ENCODE results near the gene ORMDL3.

Gene ORMDL3

GRCh38 chr17:39928858-39929645 lies 1.7 kb upstream of the ORMDL3 start:
- TF ChIP-seq OSR1 (CRISPR knock-in tag; IDR thresholded peaks at IDR 0.05) (no peak), CSRNP3 (CRISPR knock-in tag; IDR thresholded peaks at IDR 0.05) (no peak), CREB5 (CRISPR knock-in tag; IDR thresholded peaks at IDR 0.05; ENCODE audit: low read depth) (no peak), PATZ1 (CRISPR knock-in tag; IDR thresholded peaks at IDR 0.05; ENCODE audit: borderline replicate concordance) (no peak)
- peak; percentile 73 for ATAC-seq

GRCh38 chr17:39927929-39928857 lies 792 bp upstream of the ORMDL3 start:
- TF ChIP-seq ARNTL (CRISPR knock-in tag; IDR thresholded peaks at IDR 0.05; ENCODE audit: borderline replicate concordance, low read depth): no peak
- no peak for TF ChIP-seq OSR1 (CRISPR knock-in tag; IDR thresholded peaks at IDR 0.05)
- ATAC-seq: peak; percentile 11

- peak; percentile 46 for ATAC-seq
Observed at GRCh38 chr17:39926588-39927100, 757 bp downstream of the ORMDL3 start.

GRCh38 chr17:39926135-39926587 lies 1.2 kb downstream of the ORMDL3 start:
- TF ChIP-seq ZNF70 (CRISPR knock-in tag; IDR thresholded peaks at IDR 0.05) (no peak), OSR1 (CRISPR knock-in tag; IDR thresholded peaks at IDR 0.05) (no peak), ZC3H10 (CRISPR knock-in tag; IDR thresholded peaks at IDR 0.05) (no peak), ZNF8 (CRISPR knock-in tag; IDR thresholded peaks at IDR 0.05) (no peak), BACH2 (CRISPR knock-in tag; IDR thresholded peaks at IDR 0.05; ENCODE audit: borderline replicate concordance) (no peak), ESRRG (CRISPR knock-in tag; IDR thresholded peaks at IDR 0.05) (no peak), GLIS3 (CRISPR knock-in tag; IDR thresholded peaks at IDR 0.05) (no peak), ISL1 (CRISPR knock-in tag; IDR thresholded peaks at IDR 0.05) (no peak), CREB5 (CRISPR knock-in tag; IDR thresholded peaks at IDR 0.05; ENCODE audit: low read depth) (no peak), TOX (CRISPR knock-in tag; IDR thresholded peaks at IDR 0.05; ENCODE audit: borderline replicate concordance) (no peak)
- no peak for ATAC-seq

More at GRCh38 chr17:39926588-39927100, 757 bp downstream of the ORMDL3 start:
- 0 out of 2 replicates have a peak, but pooled peaks have one; percentile 17 for TF ChIP-seq PATZ1 (CRISPR knock-in tag; IDR thresholded peaks at IDR 0.05; ENCODE audit: borderline replicate concordance)
- no peak for TF ChIP-seq OSR1 (CRISPR knock-in tag; IDR thresholded peaks at IDR 0.05)

Measured in SK-N-SH treated with all-trans-retinoic acid at 6 μM for 48 hours (cell line).